IPS DF 19.7 (cell line): ENCODE data around the gene SERPINB7.
"Not testable (repeated sequence)": the region's sequence is repeated elsewhere in the genome, so short reads cannot be mapped to it uniquely, and the experiment has no call there.

Experiments used
- DNase-seq: peaks from one replicate; pipeline ENCODE4 v3.0.0-alpha.2; 2013; ENCODE audit warnings: low read depth, low spot score

The SERPINB7 gene

GRCh38 chr18:63775166-63775730, at the start of gene SERPINB7:
SERPINB7 (plus strand) TSS chr18:63775418; CDS start chr18:63782373, 6,955 bp downstream.
- no peak for DNase-seq

- DNase-seq = no peak
These were observed 49.3 kb upstream of the SERPINB7 start for GRCh38 chr18:63725682-63726480.

- DNase-seq = no peak
These were observed 44.4 kb upstream of the SERPINB7 start for GRCh38 chr18:63730773-63731172.

- DNase-seq = no peak
These were observed 44.0 kb upstream of the SERPINB7 start for GRCh38 chr18:63731215-63731614.

- no peak for DNase-seq
These were observed 38.3 kb upstream of the SERPINB7 start for GRCh38 chr18:63736876-63737275.

GRCh38 chr18:63741769-63742168, 33.4 kb upstream of the SERPINB7 start:
- no peak for DNase-seq

GRCh38 chr18:63747006-63747405, 28.2 kb upstream of the SERPINB7 start:
- DNase-seq = no peak

GRCh38 chr18:63749489-63749888, 25.7 kb upstream of the SERPINB7 start:
- DNase-seq = no peak

- DNase-seq = no peak
These were observed 22.6 kb upstream of the SERPINB7 start for GRCh38 chr18:63752636-63753035.

- no peak for DNase-seq
These were observed 21.5 kb upstream of the SERPINB7 start for GRCh38 chr18:63753676-63754075.

GRCh38 chr18:63757541-63757940, 17.7 kb upstream of the SERPINB7 start:
- no peak for DNase-seq

- DNase-seq = no peak
These were observed 16.5 kb upstream of the SERPINB7 start for GRCh38 chr18:63758615-63759240.

- not testable (repeated sequence) for DNase-seq
These were observed 15.4 kb upstream of the SERPINB7 start for GRCh38 chr18:63759786-63760185.

GRCh38 chr18:63762518-63762917, 12.7 kb upstream of the SERPINB7 start:
- no peak for DNase-seq

- DNase-seq = no peak
These were observed 11.2 kb upstream of the SERPINB7 start for GRCh38 chr18:63763831-63764600.

GRCh38 chr18:63765837-63766236, 9.4 kb upstream of the SERPINB7 start:
- DNase-seq = no peak

- DNase-seq = no peak
These were observed 1.7 kb upstream of the SERPINB7 start for GRCh38 chr18:63773551-63773950.

GRCh38 chr18:63774511-63774910, 707 bp upstream of the SERPINB7 start:
- DNase-seq = no peak

- DNase-seq = no peak
These were observed 4.2 kb downstream of the SERPINB7 start for GRCh38 chr18:63779386-63779785.

- DNase-seq = peak; percentile 17
These were observed 8.2 kb downstream of the SERPINB7 start for GRCh38 chr18:63783394-63783793.

GRCh38 chr18:63784787-63785452, 9.7 kb downstream of the SERPINB7 start:
- DNase-seq = no peak
